H1 (cell line): ENCODE data around the gene SLC39A7. TPM values are rescaled to one million over a fixed set of nuclear protein-coding genes. Genes with fewer than 3 reads are reported as not detected.

ENCODE experiments used
- CBX8 ChIP-seq: fragments of 300-800, 300-1000 bp; sonication (generic); IDR thresholded peaks from 2 replicates; pipeline ENCODE4 v1.7.1; 2016; ENCODE audit warnings: low read depth, low read length, borderline replicate concordance
- CTBP2 ChIP-seq: IDR thresholded peaks from 2 replicates; pipeline ENCODE4 v1.7.0; 2011; ENCODE audit warnings: borderline replicate concordance, mild to moderate bottlenecking, moderate library complexity, mixed read lengths, low read length; ENCODE audit not compliant: insufficient read depth, insufficient read length
- KDM1A ChIP-seq: fragments of 200-600, 300-600 bp; sonication (generic); IDR thresholded peaks from 2 replicates; pipeline ENCODE4 v1.7.1; 2016; ENCODE audit warnings: mild to moderate bottlenecking, low read length, borderline replicate concordance
- POLR2A ChIP-seq, 2 experiments: IDR thresholded peaks; 1 replicate in 1 of 2; 2 replicates in 1 of 2; pipeline ENCODE4 v1.6.1; 2011; ENCODE audit warnings: low read depth in 2 of 2, low read length in 2 of 2, mild to moderate bottlenecking in 2 of 2; ENCODE audit errors: control extremely low read depth in 1 of 2
- POLR2AphosphoS5 ChIP-seq: IDR thresholded peaks from 2 replicates; pipeline ENCODE4 v1.6.1; 2011; ENCODE audit warnings: low read depth, low read length
- POU5F1 ChIP-seq: IDR thresholded peaks from 2 replicates; pipeline ENCODE4 v1.6.1; 2011; ENCODE audit warnings: low read depth, mild to moderate bottlenecking, low read length, moderate library complexity
- RAD21 ChIP-seq, 2 experiments: IDR thresholded peaks in 1 of 2; conservative IDR thresholded peaks in 1 of 2; 2 replicates each; pipeline ENCODE4 v1.6.1; 2011; ENCODE audit warnings: low read depth in 2 of 2, low read length in 2 of 2, improper control_type of control experiment in 1 of 2, inconsistent platforms in 1 of 2, mild to moderate bottlenecking in 1 of 2, moderate library complexity in 1 of 2
- RXRA ChIP-seq: IDR thresholded peaks from 2 replicates; pipeline ENCODE4 v1.6.1; 2011; ENCODE audit warnings: low read depth, mild to moderate bottlenecking, low read length, moderate library complexity; ENCODE audit not compliant: insufficient read depth
- SIN3A ChIP-seq, 2 experiments: IDR thresholded peaks in 1 of 2; conservative IDR thresholded peaks in 1 of 2; 2 replicates each; pipeline ENCODE4 v1.6.1; 2011 to 2012; ENCODE audit warnings: low read length in 2 of 2, improper control_type of control experiment in 1 of 2, low read depth in 1 of 2, mild to moderate bottlenecking in 1 of 2
- polyA plus RNA-seq, 7 experiments: library from polyadenylated mRNA; depleted of rRNA in 3 of 7; stranded (reverse) in 5 of 7; unstranded in 2 of 7; fragments of >200 nt in 5 of 7; fragments of 200-250 nt in 2 of 7; gene quantifications; 1 replicate in 5 of 7; 2 replicates in 1 of 7; 4 replicates in 1 of 7; pipeline versions ENCODE4 v1.2.1 to v1.2.3, GENCODE V29; 2011 to 2013; ENCODE audit warnings: missing spikeins in 2 of 7, mixed read lengths in 2 of 7
- total RNA-seq: library from RNA; stranded (reverse); fragmentation: NEBNext Ultra II Directional; extraction: Animal tissue kit (Norgen Biotek cat#: 25700); gene quantifications from 2 replicates; pipeline ENCODE4 v1.2.1, GENCODE V29; 2021

Gene SLC39A7
- total and polyA plus RNA-seq, 2 of the 8 experiments (the other 6 are each of a cell fraction or from before 2014, with no cell fraction given) = 63.3 to 123 TPM

GRCh38 chr6:33249732-33250630 is 49.3 kb downstream of the SLC39A7 start (continued):
- TF ChIP-seq POLR2A (IDR thresholded peaks at IDR 0.05; ENCODE audit: control extremely low read depth in 1 of 2, low read depth in 2 of 2, low read length in 2 of 2) (no peak), KDM1A (no peak), CBX8 (no peak), RAD21 (IDR thresholded peaks at IDR 0.05 in 1 of 2, conservative IDR thresholded peaks at IDR 0.05 in 1 of 2; ENCODE audit: low read depth in 2 of 2, low read length in 2 of 2) (no peak), POU5F1 (no peak), POLR2AphosphoS5 (no peak), RXRA (no peak), SIN3A (conservative IDR thresholded peaks at IDR 0.05 in 1 of 2, IDR thresholded peaks at IDR 0.05 in 1 of 2; ENCODE audit: low read depth in 1 of 2, low read length in 2 of 2) (no peak), CTBP2 (no peak)
- TF ChIP-seq, all 59 proteins: peak for 0
